ENCODE data around the gene DMD. TPM values are rescaled to one million over a fixed set of nuclear protein-coding genes. Genes with fewer than 3 reads are reported as not detected.

Gene DMD
- total and polyA plus RNA-seq, 7 donors, result 2.5 to 260 (median 183) TPM

DNA sequence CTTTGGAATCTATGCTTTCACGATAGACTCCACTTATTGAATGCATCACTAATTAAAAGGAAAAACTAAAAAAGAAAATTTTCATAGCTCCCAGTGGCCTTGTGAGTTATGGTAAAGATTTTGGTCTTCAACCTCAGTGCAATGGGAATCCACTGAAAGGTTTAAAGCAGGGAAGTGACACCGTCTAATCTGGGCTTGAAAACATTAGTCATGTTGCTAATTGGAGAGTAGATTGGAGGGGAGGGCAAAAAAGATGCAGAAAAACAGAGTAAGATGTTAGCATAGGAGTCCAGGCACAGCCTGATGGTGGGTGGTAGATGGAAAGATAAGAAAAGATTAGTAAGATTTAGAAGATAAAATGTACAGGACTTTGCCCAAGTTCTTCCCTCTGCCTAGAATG is 1506.4 kb downstream of the DMD start:
- intact Hi-C loops (cut with DNase I), result no loop called here
- no peaks in the 10 kb centered on the region for H3K4me1 ChIP-seq

DNA sequence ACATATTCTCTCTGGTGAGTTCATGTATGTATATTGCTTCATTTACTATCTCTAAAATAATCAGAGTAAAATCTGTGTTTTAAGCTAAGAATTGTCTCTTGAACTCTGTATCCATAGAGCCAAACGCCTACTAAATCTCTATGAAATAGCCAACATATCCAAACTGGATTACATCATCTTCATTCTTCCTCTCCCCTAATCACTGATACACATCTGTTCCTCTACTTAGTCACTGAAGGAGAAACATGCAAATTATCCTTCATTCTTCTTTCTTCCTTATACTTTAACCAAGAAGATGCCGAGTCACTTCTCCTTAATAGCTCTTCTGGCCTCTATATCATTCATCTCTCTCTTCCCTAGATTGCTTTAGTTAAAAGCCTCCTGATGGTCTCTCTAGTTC is 1509.1 kb downstream of the DMD start:
- intact Hi-C loops (cut with DNase I), result no loop called here
- H3K27ac ChIP-seq, result no peak overlapping the region
- H3K27me3 ChIP-seq, result no peaks in the 10 kb centered on the region
- no peaks in the 10 kb centered on the region for H3K4me1 ChIP-seq
- no peak overlapping the region for H3K4me3 ChIP-seq
- TF ChIP-seq POLR2AphosphoS5 (IDR thresholded peaks at IDR 0.05), result no peak
- TF ChIP-seq, protein P1, sequence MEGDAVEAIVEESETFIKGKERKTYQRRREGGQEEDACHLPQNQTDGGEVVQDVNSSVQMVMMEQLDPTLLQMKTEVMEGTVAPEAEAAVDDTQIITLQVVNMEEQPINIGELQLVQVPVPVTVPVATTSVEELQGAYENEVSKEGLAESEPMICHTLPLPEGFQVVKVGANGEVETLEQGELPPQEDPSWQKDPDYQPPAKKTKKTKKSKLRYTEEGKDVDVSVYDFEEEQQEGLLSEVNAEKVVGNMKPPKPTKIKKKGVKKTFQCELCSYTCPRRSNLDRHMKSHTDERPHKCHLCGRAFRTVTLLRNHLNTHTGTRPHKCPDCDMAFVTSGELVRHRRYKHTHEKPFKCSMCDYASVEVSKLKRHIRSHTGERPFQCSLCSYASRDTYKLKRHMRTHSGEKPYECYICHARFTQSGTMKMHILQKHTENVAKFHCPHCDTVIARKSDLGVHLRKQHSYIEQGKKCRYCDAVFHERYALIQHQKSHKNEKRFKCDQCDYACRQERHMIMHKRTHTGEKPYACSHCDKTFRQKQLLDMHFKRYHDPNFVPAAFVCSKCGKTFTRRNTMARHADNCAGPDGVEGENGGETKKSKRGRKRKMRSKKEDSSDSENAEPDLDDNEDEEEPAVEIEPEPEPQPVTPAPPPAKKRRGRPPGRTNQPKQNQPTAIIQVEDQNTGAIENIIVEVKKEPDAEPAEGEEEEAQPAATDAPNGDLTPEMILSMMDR (IDR thresholded peaks at IDR 0.05), result no peak
- TF ChIP-seq EP300 (IDR thresholded peaks at IDR 0.05), result no peak
- TF ChIP-seq POLR2A (IDR thresholded peaks at IDR 0.05), result no peak
- DNase-seq, result no peak
- no peaks in the 10 kb centered on the region for H3K9me3 ChIP-seq
- 61 to 85% methylated on average over 2 of the region's 2 CpGs for WGBS, 2 donors
- H3K36me3 ChIP-seq, result no peaks in the 10 kb centered on the region

More for the DNA sequence above, 1506.4 kb downstream of the DMD start:
- no peak for DNase-seq
- Histone ChIP-seq H3K4me3 (no peak overlapping the region), H3K9me3 (no peaks in the 10 kb centered on the region), H3K27me3 (no peaks in the 10 kb centered on the region), H3K27ac (no peak overlapping the region), H3K36me3 (no peaks in the 10 kb centered on the region)
- TF ChIP-seq POLR2AphosphoS5 (IDR thresholded peaks at IDR 0.05) (no peak), EP300 (IDR thresholded peaks at IDR 0.05) (no peak), POLR2A (IDR thresholded peaks at IDR 0.05) (no peak)
- TF ChIP-seq, protein P1 (IDR thresholded peaks at IDR 0.05), result no peak
- 81 to 88% methylated on average over 2 of the region's 2 CpGs for WGBS, 2 donors

DNA sequence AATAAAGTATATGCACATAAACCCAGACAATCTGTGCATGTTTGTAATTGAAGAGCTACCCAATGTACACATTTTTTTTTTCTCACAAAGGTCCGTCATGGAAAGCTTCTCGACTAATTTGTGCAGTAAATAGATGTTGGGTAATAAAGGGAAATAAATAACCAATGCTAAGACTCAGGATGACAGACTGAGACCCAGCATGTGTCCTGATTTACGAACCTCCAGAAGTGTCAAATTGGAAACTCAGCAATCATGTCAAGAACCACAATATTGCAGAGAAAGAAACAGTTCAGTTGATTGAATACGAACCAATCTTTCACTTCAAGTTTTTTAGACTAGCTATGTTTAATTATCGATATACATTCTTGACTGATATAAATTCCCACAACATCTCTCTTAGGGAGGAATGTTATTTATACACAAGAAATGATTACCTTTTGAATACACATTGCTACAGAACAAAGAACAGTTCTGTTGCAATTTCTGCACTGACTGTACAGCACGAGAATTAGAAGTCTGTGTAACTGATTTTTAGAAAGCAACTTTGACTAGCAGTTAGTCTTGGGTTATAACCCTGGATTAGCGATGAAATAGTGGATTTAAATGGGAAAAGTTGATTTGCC is 1513.9 kb downstream of the DMD start:
- DNase-seq, result no peak
- 70 to 77% methylated on average over 7 of the region's 7 CpGs for WGBS, 2 donors
- no peak overlapping the region for H3K27ac ChIP-seq
- no peak for TF ChIP-seq EP300 (IDR thresholded peaks at IDR 0.05)
- no peak for TF ChIP-seq POLR2AphosphoS5 (IDR thresholded peaks at IDR 0.05)
- TF ChIP-seq, protein P1 (IDR thresholded peaks at IDR 0.05), result no peak
- TF ChIP-seq POLR2A (IDR thresholded peaks at IDR 0.05), result no peak
- no peaks in the 10 kb centered on the region for H3K36me3 ChIP-seq
- no peaks in the 10 kb centered on the region for H3K4me1 ChIP-seq
- no peak overlapping the region for H3K4me3 ChIP-seq
- H3K9me3 ChIP-seq, result no peaks in the 10 kb centered on the region
- intact Hi-C loops (cut with DNase I), result no loop called here
- no peaks in the 10 kb centered on the region for H3K27me3 ChIP-seq

DNA sequence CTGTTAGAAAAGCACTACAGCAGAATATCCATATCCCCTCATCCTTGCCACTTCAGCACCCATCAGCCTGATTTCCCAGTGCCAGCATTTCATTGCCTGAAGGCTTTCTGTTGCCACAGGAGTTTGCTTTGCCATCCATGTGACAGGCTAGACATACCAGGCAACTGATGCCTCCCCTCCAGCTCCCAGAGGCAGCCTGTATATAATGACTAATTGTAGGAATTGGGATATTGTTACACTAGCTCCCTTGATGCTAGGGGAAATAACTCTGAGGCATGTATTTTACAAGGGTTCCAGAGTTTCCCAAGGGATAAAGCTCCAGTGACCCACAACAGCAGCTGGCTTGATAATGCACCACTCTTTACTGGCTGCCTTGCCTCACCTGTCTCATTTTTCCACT is 1531.5 kb downstream of the DMD start:
- DNase-seq, result no peak
- TF ChIP-seq, protein P1 (IDR thresholded peaks at IDR 0.05), result no peak
- no peak for TF ChIP-seq POLR2A (IDR thresholded peaks at IDR 0.05)
- no peak for TF ChIP-seq POLR2AphosphoS5 (IDR thresholded peaks at IDR 0.05)
- no peak for TF ChIP-seq EP300 (IDR thresholded peaks at IDR 0.05)
- no peaks in the 10 kb centered on the region for H3K27me3 ChIP-seq
- H3K27ac ChIP-seq, result no peak overlapping the region
- no peak overlapping the region for H3K4me3 ChIP-seq
- H3K9me3 ChIP-seq, result no peaks in the 10 kb centered on the region
- no peaks in the 10 kb centered on the region for H3K4me1 ChIP-seq
- H3K36me3 ChIP-seq, result no peaks in the 10 kb centered on the region
- intact Hi-C loops (cut with DNase I), result no loop called here

DNA sequence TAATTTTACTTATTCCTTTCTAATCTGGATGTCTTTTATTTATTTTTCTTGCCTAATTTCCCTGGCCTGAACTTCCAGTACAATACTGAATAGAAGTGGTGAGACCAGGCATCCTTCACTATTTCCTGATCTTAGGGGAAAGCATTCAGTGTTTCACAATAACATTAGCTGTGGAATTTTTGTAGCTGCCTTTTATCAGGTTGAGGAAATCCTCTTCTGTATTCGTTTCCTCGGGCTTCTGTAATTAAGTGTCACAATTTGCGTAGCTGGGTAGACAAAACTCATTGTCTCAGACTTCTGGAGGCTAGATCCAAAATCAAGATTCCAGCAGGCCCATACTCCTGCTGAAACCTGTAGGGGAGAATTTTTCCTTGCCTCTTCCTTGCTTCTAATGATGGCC is 1541.1 kb downstream of the DMD start:
- no peak for TF ChIP-seq POLR2AphosphoS5 (IDR thresholded peaks at IDR 0.05)
- TF ChIP-seq POLR2A (IDR thresholded peaks at IDR 0.05), result no peak
- no peak for TF ChIP-seq EP300 (IDR thresholded peaks at IDR 0.05)
- TF ChIP-seq, protein P1 (IDR thresholded peaks at IDR 0.05), result no peak
- Histone ChIP-seq H3K27ac (no peak overlapping the region), H3K9me3 (no peaks in the 10 kb centered on the region), H3K27me3 (no peaks in the 10 kb centered on the region), H3K4me1 (no peaks in the 10 kb centered on the region), H3K4me3 (no peak overlapping the region), H3K36me3 (no peaks in the 10 kb centered on the region)
- intact Hi-C loops (cut with DNase I), result no loop called here
- 74 to 82% methylated on average over 3 of the region's 3 CpGs for WGBS, 2 donors
- no peak for DNase-seq

All from sigmoid colon (tissue), 7 donors.